GM23338 (cell line): Measurements from ENCODE around the gene FES.

ENCODE experiments used
- CREB1 ChIP-seq: fragments of 250-450 bp; sonication (Bioruptor Pico); IDR thresholded peaks from 2 replicates; pipeline ENCODE4 v1.5.0; 2020; ENCODE audit warnings: low read depth, mild to moderate bottlenecking, moderate library complexity
- EZH2 ChIP-seq: fragments of 200-600 bp; sonication (generic); IDR thresholded peaks from one replicate; pipeline ENCODE4 v1.8.0; 2017; ENCODE audit warnings: antibody characterized with exemption, mild to moderate bottlenecking, low read depth; ENCODE audit not compliant: unreplicated experiment
- EZH2phosphoT487 ChIP-seq: fragments of 200-600 bp; sonication (generic); IDR thresholded peaks from one replicate; pipeline ENCODE4 v1.8.1; 2018; ENCODE audit warnings: antibody characterized with exemption; ENCODE audit not compliant: unreplicated experiment
- JUNB ChIP-seq: IDR thresholded peaks from one replicate; pipeline ENCODE4 v1.6.1; 2016; ENCODE audit warnings: antibody characterized with exemption; ENCODE audit not compliant: unreplicated experiment
- NANOG ChIP-seq: IDR thresholded peaks from 2 replicates; pipeline ENCODE4 v1.6.1; 2016; ENCODE audit warnings: antibody characterized with exemption, borderline replicate concordance
- POLR2AphosphoS5 ChIP-seq: IDR thresholded peaks from 2 replicates; pipeline ENCODE4 v1.6.1; 2016; ENCODE audit warnings: antibody characterized with exemption, low read depth
- ZNF462 ChIP-seq: fragments of 250-450 bp; sonication (Bioruptor Pico); IDR thresholded peaks from 2 replicates; pipeline ENCODE4 v1.5.0; 2020; ENCODE audit warnings: mild to moderate bottlenecking, moderate library complexity
- TF ChIP-seq, protein P1 (sequence below), 2 experiments: fragments of 200-600 bp in 1 of 2; sonication (generic) in 1 of 2; conservative IDR thresholded peaks; 2 replicates each; pipeline versions ENCODE4 v1.5.1 to v1.6.1; 2016 to 2017; ENCODE audit warnings: antibody characterized with exemption in 2 of 2, low read depth in 2 of 2, mild to moderate bottlenecking in 2 of 2, moderate library complexity in 1 of 2
- TF ChIP-seq, protein P2 (sequence below): IDR thresholded peaks from one replicate; pipeline ENCODE4 v1.6.1; 2018; ENCODE audit warnings: antibody characterized with exemption; ENCODE audit not compliant: unreplicated experiment

GRCh38 chr15:90914305-90915080 is 30.2 kb downstream of the FES start:
- TF ChIP-seq EZH2 (no peak), POLR2AphosphoS5 (no peak), JUNB (no peak), EZH2phosphoT487 (no peak), CREB1 (CRISPR knock-in tag) (no peak), NANOG (no peak), ZNF462 (CRISPR knock-in tag) (no peak)
- TF ChIP-seq, protein P1, sequence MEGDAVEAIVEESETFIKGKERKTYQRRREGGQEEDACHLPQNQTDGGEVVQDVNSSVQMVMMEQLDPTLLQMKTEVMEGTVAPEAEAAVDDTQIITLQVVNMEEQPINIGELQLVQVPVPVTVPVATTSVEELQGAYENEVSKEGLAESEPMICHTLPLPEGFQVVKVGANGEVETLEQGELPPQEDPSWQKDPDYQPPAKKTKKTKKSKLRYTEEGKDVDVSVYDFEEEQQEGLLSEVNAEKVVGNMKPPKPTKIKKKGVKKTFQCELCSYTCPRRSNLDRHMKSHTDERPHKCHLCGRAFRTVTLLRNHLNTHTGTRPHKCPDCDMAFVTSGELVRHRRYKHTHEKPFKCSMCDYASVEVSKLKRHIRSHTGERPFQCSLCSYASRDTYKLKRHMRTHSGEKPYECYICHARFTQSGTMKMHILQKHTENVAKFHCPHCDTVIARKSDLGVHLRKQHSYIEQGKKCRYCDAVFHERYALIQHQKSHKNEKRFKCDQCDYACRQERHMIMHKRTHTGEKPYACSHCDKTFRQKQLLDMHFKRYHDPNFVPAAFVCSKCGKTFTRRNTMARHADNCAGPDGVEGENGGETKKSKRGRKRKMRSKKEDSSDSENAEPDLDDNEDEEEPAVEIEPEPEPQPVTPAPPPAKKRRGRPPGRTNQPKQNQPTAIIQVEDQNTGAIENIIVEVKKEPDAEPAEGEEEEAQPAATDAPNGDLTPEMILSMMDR (conservative IDR thresholded peaks at IDR 0.05; ENCODE audit: low read depth in 2 of 2): no peak
- TF ChIP-seq, protein P2, sequence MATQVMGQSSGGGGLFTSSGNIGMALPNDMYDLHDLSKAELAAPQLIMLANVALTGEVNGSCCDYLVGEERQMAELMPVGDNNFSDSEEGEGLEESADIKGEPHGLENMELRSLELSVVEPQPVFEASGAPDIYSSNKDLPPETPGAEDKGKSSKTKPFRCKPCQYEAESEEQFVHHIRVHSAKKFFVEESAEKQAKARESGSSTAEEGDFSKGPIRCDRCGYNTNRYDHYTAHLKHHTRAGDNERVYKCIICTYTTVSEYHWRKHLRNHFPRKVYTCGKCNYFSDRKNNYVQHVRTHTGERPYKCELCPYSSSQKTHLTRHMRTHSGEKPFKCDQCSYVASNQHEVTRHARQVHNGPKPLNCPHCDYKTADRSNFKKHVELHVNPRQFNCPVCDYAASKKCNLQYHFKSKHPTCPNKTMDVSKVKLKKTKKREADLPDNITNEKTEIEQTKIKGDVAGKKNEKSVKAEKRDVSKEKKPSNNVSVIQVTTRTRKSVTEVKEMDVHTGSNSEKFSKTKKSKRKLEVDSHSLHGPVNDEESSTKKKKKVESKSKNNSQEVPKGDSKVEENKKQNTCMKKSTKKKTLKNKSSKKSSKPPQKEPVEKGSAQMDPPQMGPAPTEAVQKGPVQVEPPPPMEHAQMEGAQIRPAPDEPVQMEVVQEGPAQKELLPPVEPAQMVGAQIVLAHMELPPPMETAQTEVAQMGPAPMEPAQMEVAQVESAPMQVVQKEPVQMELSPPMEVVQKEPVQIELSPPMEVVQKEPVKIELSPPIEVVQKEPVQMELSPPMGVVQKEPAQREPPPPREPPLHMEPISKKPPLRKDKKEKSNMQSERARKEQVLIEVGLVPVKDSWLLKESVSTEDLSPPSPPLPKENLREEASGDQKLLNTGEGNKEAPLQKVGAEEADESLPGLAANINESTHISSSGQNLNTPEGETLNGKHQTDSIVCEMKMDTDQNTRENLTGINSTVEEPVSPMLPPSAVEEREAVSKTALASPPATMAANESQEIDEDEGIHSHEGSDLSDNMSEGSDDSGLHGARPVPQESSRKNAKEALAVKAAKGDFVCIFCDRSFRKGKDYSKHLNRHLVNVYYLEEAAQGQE: no peak
